Stomach (tissue), 9 donors: Measurements from ENCODE around the gene BTBD9. TPM values are rescaled to one million over a fixed set of nuclear protein-coding genes. Genes with fewer than 3 reads are reported as not detected.

ENCODE experiments used
- DNase-seq, 2 donors: peaks; one replicate each; pipeline versions ENCODE4 v3.0.0 to v3.0.0-alpha.2; 2013 to 2019
- H3K27ac ChIP-seq, 5 donors: fragments of 200-600 bp in 4 of 5; sonication (generic) in 4 of 5; one replicate each; pipeline ENCODE4 v1.5.1; 2013 to 2019; ENCODE audit warnings: mild to moderate bottlenecking in 1 of 5, moderate library complexity in 1 of 5
- H3K27me3 ChIP-seq, 3 donors: fragments of 200-600 bp; sonication (generic); one replicate each; pipeline ENCODE4 v1.5.1; 2017 to 2019; ENCODE audit warnings: mixed run types in 1 of 3
- H3K36me3 ChIP-seq, 4 donors: fragments of 200-600 bp; sonication (generic); 1 replicate in 3 of 4; 2 replicates in 1 of 4; pipeline ENCODE4 v1.5.1; 2016 to 2019
- H3K4me1 ChIP-seq, 4 donors: fragments of 200-600 bp; sonication (generic); one replicate each; pipeline ENCODE4 v1.5.1; 2016 to 2019
- H3K4me3 ChIP-seq, 4 donors: fragments of 200-600 bp; sonication (generic) in 3 of 4; one replicate each; pipeline ENCODE4 v1.5.1; 2016 to 2019; ENCODE audit warnings: mild to moderate bottlenecking in 1 of 4
- H3K9me3 ChIP-seq, 4 donors: fragments of 200-600 bp; sonication (generic); one replicate each; pipeline ENCODE4 v1.5.1; 2016 to 2019
- CTCF ChIP-seq, 7 experiments: fragments of 450-650 bp in 4 of 7; fragments of 200-600 bp in 3 of 7; sonication (generic) in 3 of 7; IDR thresholded peaks; one replicate each; pipeline ENCODE4 v1.5.1; 2016 to 2019; ENCODE audit warnings: antibody characterized with exemption in 7 of 7, control low read depth in 2 of 7, mild to moderate bottlenecking in 1 of 7
- EP300 ChIP-seq: sonication (generic); formaldehyde crosslinking; IDR thresholded peaks from one replicate; pipeline ENCODE4 v1.6.1; 2017; ENCODE audit warnings: antibody characterized with exemption
- POLR2A ChIP-seq, 4 donors: fragments of 450-650 bp; IDR thresholded peaks; one replicate each; pipeline ENCODE4 v1.6.1; 2016; ENCODE audit warnings: antibody characterized with exemption in 4 of 4, control low read depth in 2 of 4, mild to moderate bottlenecking in 1 of 4, moderate library complexity in 1 of 4
- POLR2AphosphoS5 ChIP-seq, 3 donors: sonication (generic); formaldehyde crosslinking; IDR thresholded peaks; one replicate each; pipeline ENCODE4 v1.6.1; 2016; ENCODE audit warnings: antibody characterized with exemption in 3 of 3
- WGBS, 5 donors: extraction: QIAGEN DNeasy Blood & Tissue Kit in 3 of 5; methylation state at CpG; one replicate each; pipeline versions ENCODE4 v1.1.5 to v1.1.7; 2013 to 2018; 5-methylcytosine and 5-hydroxymethylcytosine counted together
- intact Hi-C: fragments of 100-400 bp; cut with DNase I; formaldehyde crosslinking; loops from one replicate; pipeline ENCODE4 v1.15.1; 2023; ENCODE audit warnings: low total_unique reads
- polyA plus RNA-seq, 3 donors: library from polyadenylated mRNA; stranded (reverse); fragments of 200-250 nt; gene quantifications; one replicate each; pipeline ENCODE4 v1.2.3, GENCODE V29; 2013
- total RNA-seq, 5 donors: library from RNA; depleted of rRNA; stranded (reverse); fragments of >200 nt; gene quantifications; one replicate each; pipeline versions ENCODE4 v1.1.0 to v1.2.3, GENCODE V29; 2014 to 2016
- donor health status: healthy with polysubstance abuse.
- donor health status: Bipolar disorder and iron deficiency.
- donor health status: healthy.

BTBD9 gene
- total and polyA plus RNA-seq, 8 donors: 1.4 to 90.2 (median 6.8) TPM

- intact Hi-C loops: no loop called here
- TF ChIP-seq POLR2A (IDR thresholded peaks at IDR 0.05): no peak
- no peak for TF ChIP-seq EP300
- TF ChIP-seq CTCF (IDR thresholded peaks at IDR 0.05): no peak
- no peak for TF ChIP-seq POLR2AphosphoS5 (IDR thresholded peaks at IDR 0.05)
- H3K36me3 ChIP-seq: peaks cover 0 to 14% (median 0%) of the 10 kb centered on the region in 4 donors
- H3K4me3 ChIP-seq: no peak overlapping the region
- no peaks in the 10 kb centered on the region for H3K4me1 ChIP-seq
- H3K27me3 ChIP-seq: no peaks in the 10 kb centered on the region
- no peaks in the 10 kb centered on the region for H3K9me3 ChIP-seq
- H3K27ac ChIP-seq: no peak overlapping the region
- 84 to 94% (median 89%) methylated on average over 2 of the region's 2 CpGs for WGBS, 5 donors
- DNase-seq: no peak
Observed at GRCh38 chr6:38651121-38651784, 11.5 kb upstream of the BTBD9 start.

- H3K9me3 ChIP-seq: no peaks in the 10 kb centered on the region
- no peak overlapping the region for H3K4me3 ChIP-seq
- no peak for DNase-seq
- intact Hi-C loops: no loop called here
- 80 to 93% (median 91%) methylated on average over 5 of the region's 5 CpGs for WGBS, 5 donors
- no peak overlapping the region for H3K27ac ChIP-seq
- no peaks in the 10 kb centered on the region for H3K4me1 ChIP-seq
- H3K27me3 ChIP-seq: no peaks in the 10 kb centered on the region
- TF ChIP-seq POLR2AphosphoS5 (IDR thresholded peaks at IDR 0.05): no peak
- no peak for TF ChIP-seq EP300
- no peak for TF ChIP-seq CTCF (IDR thresholded peaks at IDR 0.05)
- no peak for TF ChIP-seq POLR2A (IDR thresholded peaks at IDR 0.05)
- peaks cover 0 to 4% (median 0%) of the 10 kb centered on the region in 4 donors for H3K36me3 ChIP-seq
Observed at GRCh38 chr6:38650207-38650752, 10.6 kb upstream of the BTBD9 start.

GRCh38 chr6:38649744-38650143, 10.0 kb upstream of the BTBD9 start:
- intact Hi-C loops: no loop called here
- DNase-seq: no peak
- Histone ChIP-seq H3K36me3 (no peaks in the 10 kb centered on the region), H3K4me1 (peaks cover 0 to 4% (median 0%) of the 10 kb centered on the region in 4 donors), H3K4me3 (no peak overlapping the region), H3K27ac (no peak overlapping the region), H3K9me3 (no peaks in the 10 kb centered on the region), H3K27me3 (no peaks in the 10 kb centered on the region)
- WGBS, 5 donors: 92 to 98% (median 97%) methylated on average over 2 of the region's 2 CpGs
- no peak for TF ChIP-seq POLR2AphosphoS5 (IDR thresholded peaks at IDR 0.05)
- no peak for TF ChIP-seq CTCF (IDR thresholded peaks at IDR 0.05)
- no peak for TF ChIP-seq EP300
- TF ChIP-seq POLR2A (IDR thresholded peaks at IDR 0.05): no peak

DNA sequence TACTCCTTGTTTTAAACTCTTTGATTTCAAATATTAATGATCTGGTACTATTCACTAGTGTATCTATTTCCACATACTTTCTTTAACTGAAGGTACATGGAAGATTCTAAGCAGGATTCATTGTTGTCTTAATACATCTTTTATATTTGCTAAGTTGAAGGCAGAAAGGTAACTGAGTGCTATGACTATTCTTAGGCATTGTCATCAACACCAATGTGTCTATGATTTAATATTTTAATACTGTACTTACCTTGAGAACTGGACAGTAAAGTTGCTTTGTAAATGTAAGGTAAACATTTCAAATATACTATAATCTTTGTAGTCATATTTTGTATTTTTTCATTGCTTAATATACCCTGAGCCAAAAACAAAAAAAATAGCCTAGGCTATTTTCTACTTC, 8.9 kb upstream of the BTBD9 start:
- H3K4me1 ChIP-seq: peaks cover 0 to 11% (median 0%) of the 10 kb centered on the region in 4 donors
- intact Hi-C loops: no loop called here
- no peak overlapping the region for H3K4me3 ChIP-seq
- H3K27ac ChIP-seq: no peak overlapping the region
- DNase-seq: no peak
- H3K36me3 ChIP-seq: no peaks in the 10 kb centered on the region
- H3K9me3 ChIP-seq: no peaks in the 10 kb centered on the region
- no peaks in the 10 kb centered on the region for H3K27me3 ChIP-seq
- TF ChIP-seq POLR2AphosphoS5 (IDR thresholded peaks at IDR 0.05) (no peak), POLR2A (IDR thresholded peaks at IDR 0.05) (no peak), CTCF (IDR thresholded peaks at IDR 0.05) (no peak), EP300 (no peak)
